22Rv1 (cell line): ENCODE results near the gene TMEM219.

Experiments used
- ZFX ChIP-seq: fragments of 450-650 bp; IDR thresholded peaks from 2 replicates; pipeline ENCODE4 v1.6.1; 2017; ENCODE audit warnings: antibody characterized with exemption, borderline replicate concordance
- TF ChIP-seq, protein P1 (sequence below): fragments of 450-650 bp; IDR thresholded peaks from 2 replicates; pipeline ENCODE4 v1.5.1; 2017; ENCODE audit warnings: mild to moderate bottlenecking

DNA sequence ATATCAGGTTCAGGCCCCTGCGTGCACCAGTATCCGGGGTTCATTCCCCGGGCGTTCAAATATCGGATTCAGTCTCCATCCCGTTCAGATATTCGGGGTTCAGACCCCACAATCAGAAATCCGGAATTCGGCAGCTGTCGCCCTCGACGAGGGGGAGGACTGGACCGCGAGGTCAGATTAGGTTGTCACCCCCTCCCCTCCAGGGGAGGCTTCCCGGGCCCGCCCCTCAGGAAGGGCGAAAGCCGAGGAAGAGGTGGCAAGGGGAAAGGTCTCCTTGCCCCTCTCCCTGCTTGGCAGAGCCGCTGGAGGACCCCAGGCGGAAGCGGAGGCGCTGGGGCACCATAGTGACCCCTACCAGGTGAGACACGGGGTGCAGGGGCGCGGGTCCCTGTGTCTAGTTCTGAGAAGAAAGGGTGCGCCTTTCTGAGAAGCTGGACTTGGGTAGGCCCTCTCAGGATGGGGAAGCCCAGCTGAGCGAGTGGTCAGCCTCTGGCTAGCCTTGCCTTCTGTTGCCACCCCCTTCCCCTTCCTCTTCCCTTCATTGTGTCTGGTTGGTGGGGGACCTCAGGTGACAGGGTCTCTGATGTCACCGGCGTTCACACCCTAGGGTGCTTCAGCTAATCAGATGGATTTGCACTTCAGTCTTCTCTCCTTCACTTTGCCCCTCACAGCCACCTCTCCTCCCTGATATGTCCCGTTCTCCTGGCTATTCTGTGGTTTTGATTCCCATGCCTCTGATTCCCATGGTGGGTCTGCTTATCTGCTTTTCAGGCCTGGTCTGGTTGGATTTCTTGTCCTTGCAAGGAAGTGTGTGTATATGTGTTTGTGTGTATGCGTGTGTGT, 12.6 kb downstream of the TMEM219 start:
- TF ChIP-seq, protein P1, sequence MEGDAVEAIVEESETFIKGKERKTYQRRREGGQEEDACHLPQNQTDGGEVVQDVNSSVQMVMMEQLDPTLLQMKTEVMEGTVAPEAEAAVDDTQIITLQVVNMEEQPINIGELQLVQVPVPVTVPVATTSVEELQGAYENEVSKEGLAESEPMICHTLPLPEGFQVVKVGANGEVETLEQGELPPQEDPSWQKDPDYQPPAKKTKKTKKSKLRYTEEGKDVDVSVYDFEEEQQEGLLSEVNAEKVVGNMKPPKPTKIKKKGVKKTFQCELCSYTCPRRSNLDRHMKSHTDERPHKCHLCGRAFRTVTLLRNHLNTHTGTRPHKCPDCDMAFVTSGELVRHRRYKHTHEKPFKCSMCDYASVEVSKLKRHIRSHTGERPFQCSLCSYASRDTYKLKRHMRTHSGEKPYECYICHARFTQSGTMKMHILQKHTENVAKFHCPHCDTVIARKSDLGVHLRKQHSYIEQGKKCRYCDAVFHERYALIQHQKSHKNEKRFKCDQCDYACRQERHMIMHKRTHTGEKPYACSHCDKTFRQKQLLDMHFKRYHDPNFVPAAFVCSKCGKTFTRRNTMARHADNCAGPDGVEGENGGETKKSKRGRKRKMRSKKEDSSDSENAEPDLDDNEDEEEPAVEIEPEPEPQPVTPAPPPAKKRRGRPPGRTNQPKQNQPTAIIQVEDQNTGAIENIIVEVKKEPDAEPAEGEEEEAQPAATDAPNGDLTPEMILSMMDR: no peak
- no peak for TF ChIP-seq ZFX
